Pons (tissue), 1 donor: Measurements from ENCODE around the gene TMEM183A.

Experiments used
- DNase-seq: peaks from one replicate; pipeline ENCODE4 v3.0.0-alpha.2; 2016; ENCODE audit warnings: low spot score

The TMEM183A gene

GRCh38 chr1:203031467-203031866 is 24.3 kb downstream of the TMEM183A start:
- no peak for DNase-seq

GRCh38 chr1:203033287-203033686 is 26.1 kb downstream of the TMEM183A start:
- no peak for DNase-seq

- no peak for DNase-seq
These were observed 26.7 kb downstream of the TMEM183A start for GRCh38 chr1:203033917-203034316.

GRCh38 chr1:203034422-203035110 is 27.4 kb downstream of the TMEM183A start:
- DNase-seq, result no peak

- DNase-seq, result no peak
These were observed 28.2 kb downstream of the TMEM183A start for GRCh38 chr1:203035111-203036000.

- DNase-seq, result no peak
These were observed 29.0 kb downstream of the TMEM183A start for GRCh38 chr1:203036135-203036534.

- DNase-seq, result no peak
These were observed 29.4 kb downstream of the TMEM183A start for GRCh38 chr1:203036537-203036936.

GRCh38 chr1:203037509-203038190 is 30.5 kb downstream of the TMEM183A start:
- DNase-seq, result no peak

- DNase-seq, result peak; percentile 60
These were observed 31.1 kb downstream of the TMEM183A start for GRCh38 chr1:203038217-203038741.

- peak; percentile 80 for DNase-seq
These were observed 31.9 kb downstream of the TMEM183A start for GRCh38 chr1:203038891-203039608.

GRCh38 chr1:203039609-203040512 is 32.7 kb downstream of the TMEM183A start:
- no peak for DNase-seq

GRCh38 chr1:203040513-203041275 is 33.5 kb downstream of the TMEM183A start:
- no peak for DNase-seq

- no peak for DNase-seq
These were observed 34.3 kb downstream of the TMEM183A start for GRCh38 chr1:203041351-203041932.

GRCh38 chr1:203043830-203044545 is 36.8 kb downstream of the TMEM183A start:
- DNase-seq, result no peak

- DNase-seq, result no peak
These were observed 37.5 kb downstream of the TMEM183A start for GRCh38 chr1:203044546-203045250.

- no peak for DNase-seq
These were observed 38.2 kb downstream of the TMEM183A start for GRCh38 chr1:203045336-203045735.

GRCh38 chr1:203045821-203046594 is 38.8 kb downstream of the TMEM183A start:
- no peak for DNase-seq
